DOHH2 (cell line): ENCODE data around the gene MYH6.

Experiments
- CTCF ChIP-seq: fragments of 200-600 bp; sonication (generic); IDR thresholded peaks from one replicate; pipeline ENCODE4 v1.5.1; 2014; ENCODE audit warnings: antibody characterized with exemption, mild to moderate bottlenecking, low read depth, low read length; ENCODE audit not compliant: poor library complexity, severe bottlenecking
- EZH2phosphoT487 ChIP-seq: fragments of 200-600 bp; sonication (generic); IDR thresholded peaks from 2 replicates; pipeline ENCODE4 v1.6.1; 2017; ENCODE audit warnings: borderline replicate concordance, mild to moderate bottlenecking, antibody characterized with exemption, low read length, moderate library complexity, mixed read lengths

- no peak for TF ChIP-seq CTCF
- TF ChIP-seq EZH2phosphoT487: no peak
Measured at GRCh38 chr14:23380976-23381375, 27.1 kb downstream of the MYH6 start.
